Activated naive CD4-positive, alpha-beta T cell treated with anti-CD3 and anti-CD28 coated beads for 36 hours (primary cell): Measurements from ENCODE around the gene GRXCR2. TPM values are rescaled to one million over a fixed set of nuclear protein-coding genes. Genes with fewer than 3 reads are reported as not detected.

ENCODE experiments used
- CTCF ChIA-PET: fragments of 350-600 bp; sonication (Branson Sonifier 250); formaldehyde crosslinking; loops from one replicate; lab custom pipeline; 2021; ENCODE audit warnings: antibody characterized with exemption; lab: Charles Lee
- DNase-seq: peaks from one replicate; pipeline ENCODE4 v3.0.0-alpha.2; 2020
- H3K27ac Mint-ChIP-seq: one replicate; pipeline ENCODE4 v1.8.0; 2021; ENCODE audit warnings: mild to moderate bottlenecking, mixed read lengths
- H3K27me3 Mint-ChIP-seq: one replicate; pipeline ENCODE4 v1.8.0; 2021; ENCODE audit warnings: low read depth, mixed read lengths
- H3K36me3 Mint-ChIP-seq: one replicate; pipeline ENCODE4 v1.8.0; 2021; ENCODE audit warnings: low read depth, mixed read lengths
- H3K4me1 Mint-ChIP-seq: one replicate; pipeline ENCODE4 v1.8.0; 2021; ENCODE audit warnings: low read depth, mixed read lengths
- H3K4me3 Mint-ChIP-seq: one replicate; pipeline ENCODE4 v1.8.0; 2021; ENCODE audit warnings: mild to moderate bottlenecking, moderate library complexity, mixed read lengths
- H3K9me3 Mint-ChIP-seq: one replicate; pipeline ENCODE4 v1.8.0; 2021; ENCODE audit warnings: mixed read lengths
- intact Hi-C: fragments of 100-400 bp; cut with micrococcal nuclease; formaldehyde crosslinking; loops from one replicate; pipeline ENCODE4 v1.15.1; 2023
- total RNA-seq, 2 experiments: library from RNA; stranded (reverse); gene quantifications; one replicate each; pipeline ENCODE4 v1.2.3, GENCODE V29; 2021

Gene GRXCR2
- total RNA-seq: not detected

GRCh38 chr5:145872914-145873313 lies at the start of gene GRXCR2:
TSS of gene GRXCR2 (minus strand) at chr5:145873014. CDS start at chr5:145872968, 46 bp downstream.
- peaks cover 7% of the 10 kb centered on the region for H3K27me3 Mint-ChIP-seq
- no peak for DNase-seq
- no peaks in the 10 kb centered on the region for H3K9me3 Mint-ChIP-seq
- H3K4me1 Mint-ChIP-seq: no peaks in the 10 kb centered on the region
- CTCF ChIA-PET: no interaction called here
- no peak within 1 kb of the TSS for H3K4me3 Mint-ChIP-seq
- H3K36me3 Mint-ChIP-seq: no peaks in the 10 kb centered on the region
- intact Hi-C loops: no loop called here
- H3K27ac Mint-ChIP-seq: no peak within 1 kb of the TSS

GRCh38 chr5:145922059-145922458 lies 49.2 kb upstream of the GRXCR2 start:
- intact Hi-C loops: no loop called here
- Mint-ChIP-seq H3K27me3 (peaks cover 3% of the 10 kb centered on the region), H3K9me3 (no peaks in the 10 kb centered on the region), H3K27ac (peak overlapping the region; percentile 39), H3K36me3 (no peaks in the 10 kb centered on the region), H3K4me1 (no peaks in the 10 kb centered on the region), H3K4me3 (no peak overlapping the region)
- CTCF ChIA-PET: no interaction called here
- no peak for DNase-seq

- Mint-ChIP-seq H3K27ac (no peak overlapping the region), H3K36me3 (no peaks in the 10 kb centered on the region), H3K9me3 (no peaks in the 10 kb centered on the region), H3K27me3 (peaks cover 3% of the 10 kb centered on the region), H3K4me1 (no peaks in the 10 kb centered on the region), H3K4me3 (no peak overlapping the region)
- CTCF ChIA-PET: no interaction called here
- no peak for DNase-seq
- intact Hi-C loops: no loop called here
These were observed 48.4 kb upstream of the GRXCR2 start for GRCh38 chr5:145921211-145921610.

- Mint-ChIP-seq H3K27me3 (peaks cover 3% of the 10 kb centered on the region), H3K9me3 (no peaks in the 10 kb centered on the region), H3K36me3 (no peaks in the 10 kb centered on the region), H3K4me3 (no peak overlapping the region), H3K27ac (no peak overlapping the region), H3K4me1 (no peaks in the 10 kb centered on the region)
- DNase-seq: no peak
- intact Hi-C loops: no loop called here
- CTCF ChIA-PET: no interaction called here
These were observed 47.9 kb upstream of the GRXCR2 start for GRCh38 chr5:145920542-145921210.

GRCh38 chr5:145919413-145919812 lies 46.6 kb upstream of the GRXCR2 start:
- intact Hi-C loops: no loop called here
- no peak overlapping the region for H3K27ac Mint-ChIP-seq
- CTCF ChIA-PET: no interaction called here
- H3K27me3 Mint-ChIP-seq: peaks cover 3% of the 10 kb centered on the region
- H3K9me3 Mint-ChIP-seq: no peaks in the 10 kb centered on the region
- H3K4me1 Mint-ChIP-seq: no peaks in the 10 kb centered on the region
- H3K36me3 Mint-ChIP-seq: no peaks in the 10 kb centered on the region
- no peak for DNase-seq
- H3K4me3 Mint-ChIP-seq: no peak overlapping the region

GRCh38 chr5:145918397-145918796 lies 45.6 kb upstream of the GRXCR2 start:
- no peak for DNase-seq
- Mint-ChIP-seq H3K4me1 (no peaks in the 10 kb centered on the region), H3K9me3 (no peaks in the 10 kb centered on the region), H3K27me3 (peaks cover 3% of the 10 kb centered on the region), H3K36me3 (no peaks in the 10 kb centered on the region), H3K4me3 (no peak overlapping the region), H3K27ac (no peak overlapping the region)
- CTCF ChIA-PET: no interaction called here
- intact Hi-C loops: no loop called here

- CTCF ChIA-PET: no interaction called here
- no peak for DNase-seq
- Mint-ChIP-seq H3K27me3 (peaks cover 2% of the 10 kb centered on the region), H3K4me3 (no peak overlapping the region), H3K36me3 (no peaks in the 10 kb centered on the region), H3K9me3 (no peaks in the 10 kb centered on the region), H3K4me1 (no peaks in the 10 kb centered on the region), H3K27ac (no peak overlapping the region)
- intact Hi-C loops: no loop called here
These were observed 44.5 kb upstream of the GRXCR2 start for GRCh38 chr5:145917288-145917687.

GRCh38 chr5:145915970-145916638 lies 43.3 kb upstream of the GRXCR2 start:
- H3K4me3 Mint-ChIP-seq: no peak overlapping the region

GRCh38 chr5:145913701-145914100 lies 40.9 kb upstream of the GRXCR2 start:
- Mint-ChIP-seq H3K36me3 (no peaks in the 10 kb centered on the region), H3K4me1 (no peaks in the 10 kb centered on the region), H3K27ac (no peak overlapping the region), H3K27me3 (peaks cover 4% of the 10 kb centered on the region), H3K4me3 (no peak overlapping the region), H3K9me3 (no peaks in the 10 kb centered on the region)
- CTCF ChIA-PET: interaction anchor here (0.6 kb wide), 1 partner anchor 232 kb away, joined by 3 read pairs; no protein-coding TSS in a partner anchor
- DNase-seq: no peak
- intact Hi-C loops: no loop called here

More at GRCh38 chr5:145915970-145916638, 43.3 kb upstream of the GRXCR2 start:
- intact Hi-C loops: no loop called here
- no peak overlapping the region for H3K27ac Mint-ChIP-seq
- H3K27me3 Mint-ChIP-seq: peaks cover 3% of the 10 kb centered on the region
- H3K9me3 Mint-ChIP-seq: no peaks in the 10 kb centered on the region
- no peaks in the 10 kb centered on the region for H3K36me3 Mint-ChIP-seq
- no peak for DNase-seq
- CTCF ChIA-PET: interaction anchor here (0.5 to 1.2 kb wide), 5 partner anchors 8 to 1615 kb away, joined by 3 to 11 read pairs (median 3); no protein-coding TSS in a partner anchor
- no peaks in the 10 kb centered on the region for H3K4me1 Mint-ChIP-seq

GRCh38 chr5:145912594-145912993 lies 39.8 kb upstream of the GRXCR2 start:
- CTCF ChIA-PET: no interaction called here
- intact Hi-C loops: no loop called here
- DNase-seq: no peak

GRCh38 chr5:145912019-145912418 lies 39.2 kb upstream of the GRXCR2 start:
- Mint-ChIP-seq H3K36me3 (no peaks in the 10 kb centered on the region), H3K4me1 (no peaks in the 10 kb centered on the region), H3K9me3 (no peaks in the 10 kb centered on the region), H3K4me3 (no peak overlapping the region), H3K27me3 (peaks cover 4% of the 10 kb centered on the region), H3K27ac (no peak overlapping the region)
- intact Hi-C loops: no loop called here
- CTCF ChIA-PET: no interaction called here
- DNase-seq: no peak

More at GRCh38 chr5:145912594-145912993, 39.8 kb upstream of the GRXCR2 start:
- H3K4me1 Mint-ChIP-seq: no peaks in the 10 kb centered on the region
- no peaks in the 10 kb centered on the region for H3K36me3 Mint-ChIP-seq
- no peak overlapping the region for H3K27ac Mint-ChIP-seq
- no peaks in the 10 kb centered on the region for H3K9me3 Mint-ChIP-seq
- H3K4me3 Mint-ChIP-seq: no peak overlapping the region
- H3K27me3 Mint-ChIP-seq: peaks cover 4% of the 10 kb centered on the region

- H3K4me1 Mint-ChIP-seq: no peaks in the 10 kb centered on the region
- H3K9me3 Mint-ChIP-seq: no peaks in the 10 kb centered on the region
- no peaks in the 10 kb centered on the region for H3K36me3 Mint-ChIP-seq
- H3K27me3 Mint-ChIP-seq: peaks cover 4% of the 10 kb centered on the region
- H3K27ac Mint-ChIP-seq: no peak overlapping the region
- intact Hi-C loops: no loop called here
- no peak for DNase-seq
- H3K4me3 Mint-ChIP-seq: no peak overlapping the region
- CTCF ChIA-PET: no interaction called here
These were observed 38.4 kb upstream of the GRXCR2 start for GRCh38 chr5:145911164-145911563.
